GM23248 (cell line): ENCODE data around the gene MFF.
"Not testable (repeated sequence)": the region's sequence is repeated elsewhere in the genome, so short reads cannot be mapped to it uniquely, and the experiment has no call there.

Experiments used
- EZH2 ChIP-seq: fragments of 200-600 bp; sonication (generic); IDR thresholded peaks from 2 replicates; pipeline ENCODE4 v1.6.1; 2018; ENCODE audit warnings: antibody characterized with exemption, mild to moderate bottlenecking; ENCODE audit not compliant: insufficient read depth, poor library complexity, severe bottlenecking
- EZH2phosphoT487 ChIP-seq: fragments of 200-600 bp; sonication (generic); IDR thresholded peaks from 2 replicates; pipeline ENCODE4 v1.6.1; 2018; ENCODE audit warnings: antibody characterized with exemption, moderate library complexity, mild to moderate bottlenecking, low read depth; ENCODE audit not compliant: insufficient read depth

DNA sequence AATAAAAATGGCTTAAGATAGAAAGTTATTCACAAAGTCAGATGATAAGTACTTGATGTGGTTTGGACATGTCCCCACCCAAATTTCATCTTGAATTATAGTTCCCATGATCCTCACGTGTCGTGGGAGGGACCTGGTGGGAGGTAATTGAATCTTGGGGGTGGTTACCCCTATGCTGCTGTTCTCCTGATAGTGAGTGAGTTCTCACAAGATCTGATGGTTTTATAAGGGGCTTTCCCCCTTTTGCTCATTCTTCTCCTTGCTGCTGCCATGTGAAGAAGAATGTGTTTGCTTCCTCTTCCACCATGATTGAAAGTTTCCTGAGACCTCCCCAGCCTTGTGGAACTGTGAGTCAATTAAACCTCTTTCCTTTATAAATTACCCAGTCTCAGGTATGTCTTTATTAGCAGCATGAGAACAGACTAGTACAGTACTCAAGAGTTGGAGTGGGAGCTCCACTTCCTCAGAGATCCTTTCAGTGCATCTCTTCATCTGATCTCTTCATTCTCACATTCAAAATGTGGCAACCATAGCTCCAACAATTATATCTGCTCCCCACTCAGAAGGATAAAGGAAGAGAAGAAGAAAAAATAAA, 57.3 kb downstream of the MFF start:
- not testable (repeated sequence) for TF ChIP-seq EZH2, EZH2phosphoT487
